Measurements from ENCODE around the gene INCENP.

INCENP gene

DNA sequence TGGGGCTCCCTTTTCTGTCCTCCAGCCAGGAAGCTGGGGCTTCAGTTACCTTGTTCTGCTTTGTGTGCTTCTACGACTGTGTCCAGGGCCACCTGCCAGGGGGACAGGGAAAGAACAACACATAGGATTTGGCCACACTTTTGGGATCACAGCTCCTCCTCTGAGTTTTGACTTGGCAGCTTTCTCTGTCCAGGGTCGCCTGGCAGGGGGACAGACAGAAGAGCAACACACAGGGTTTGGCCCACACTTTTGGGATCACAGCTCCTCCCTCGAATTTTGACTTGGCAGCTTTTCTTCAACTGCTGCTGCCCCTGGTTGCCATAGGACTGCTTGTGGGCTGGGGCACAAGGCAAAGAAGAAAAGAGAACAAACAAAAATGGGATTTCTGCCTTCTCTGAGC lies 19.1 kb downstream of the INCENP start:
- H3K4me3 ChIP-seq (ENCODE audit: low read depth, low read length) = no peak overlapping the region
- TF ChIP-seq, protein P1, sequence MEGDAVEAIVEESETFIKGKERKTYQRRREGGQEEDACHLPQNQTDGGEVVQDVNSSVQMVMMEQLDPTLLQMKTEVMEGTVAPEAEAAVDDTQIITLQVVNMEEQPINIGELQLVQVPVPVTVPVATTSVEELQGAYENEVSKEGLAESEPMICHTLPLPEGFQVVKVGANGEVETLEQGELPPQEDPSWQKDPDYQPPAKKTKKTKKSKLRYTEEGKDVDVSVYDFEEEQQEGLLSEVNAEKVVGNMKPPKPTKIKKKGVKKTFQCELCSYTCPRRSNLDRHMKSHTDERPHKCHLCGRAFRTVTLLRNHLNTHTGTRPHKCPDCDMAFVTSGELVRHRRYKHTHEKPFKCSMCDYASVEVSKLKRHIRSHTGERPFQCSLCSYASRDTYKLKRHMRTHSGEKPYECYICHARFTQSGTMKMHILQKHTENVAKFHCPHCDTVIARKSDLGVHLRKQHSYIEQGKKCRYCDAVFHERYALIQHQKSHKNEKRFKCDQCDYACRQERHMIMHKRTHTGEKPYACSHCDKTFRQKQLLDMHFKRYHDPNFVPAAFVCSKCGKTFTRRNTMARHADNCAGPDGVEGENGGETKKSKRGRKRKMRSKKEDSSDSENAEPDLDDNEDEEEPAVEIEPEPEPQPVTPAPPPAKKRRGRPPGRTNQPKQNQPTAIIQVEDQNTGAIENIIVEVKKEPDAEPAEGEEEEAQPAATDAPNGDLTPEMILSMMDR (IDR thresholded peaks at IDR 0.05; ENCODE audit: insufficient read depth, low read length, missing control alignments) = no peak
- DNase-seq (ENCODE audit: low read depth, low spot score) = no peak
- POLR2A ChIA-PET = no interaction called here
- CTCF ChIA-PET = no interaction called here

DNA sequence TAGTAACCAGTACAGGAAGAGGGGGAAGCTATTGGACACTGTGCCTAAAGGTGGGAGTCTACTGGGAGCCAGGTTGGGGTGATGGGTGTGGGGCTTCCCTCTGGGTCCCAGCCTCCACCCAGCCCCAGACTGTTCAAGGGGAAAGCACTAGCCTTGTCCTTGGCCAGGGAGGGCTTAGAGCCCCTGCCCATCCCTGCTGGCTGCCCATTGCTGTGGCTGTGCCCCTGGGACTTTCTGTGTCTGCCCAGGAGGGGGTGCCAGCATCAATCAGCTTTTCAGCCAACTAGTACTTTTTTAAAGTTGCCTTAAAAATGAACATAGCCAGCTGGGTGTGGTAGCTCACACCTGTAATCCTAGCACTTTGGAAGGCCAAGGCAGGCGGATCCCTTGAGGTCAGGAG lies 19.9 kb downstream of the INCENP start:
- CTCF ChIA-PET = interaction anchor here (0.7 kb wide), 1 partner anchor 11 kb away, joined by 4 read pairs; no protein-coding TSS in a partner anchor
- POLR2A ChIA-PET = no interaction called here
- H3K4me3 ChIP-seq (ENCODE audit: low read depth, low read length) = no peak overlapping the region
- TF ChIP-seq, protein P1 (IDR thresholded peaks at IDR 0.05; ENCODE audit: insufficient read depth, low read length, missing control alignments) = peak; percentile 7
- DNase-seq (ENCODE audit: low read depth, low spot score) = no peak

DNA sequence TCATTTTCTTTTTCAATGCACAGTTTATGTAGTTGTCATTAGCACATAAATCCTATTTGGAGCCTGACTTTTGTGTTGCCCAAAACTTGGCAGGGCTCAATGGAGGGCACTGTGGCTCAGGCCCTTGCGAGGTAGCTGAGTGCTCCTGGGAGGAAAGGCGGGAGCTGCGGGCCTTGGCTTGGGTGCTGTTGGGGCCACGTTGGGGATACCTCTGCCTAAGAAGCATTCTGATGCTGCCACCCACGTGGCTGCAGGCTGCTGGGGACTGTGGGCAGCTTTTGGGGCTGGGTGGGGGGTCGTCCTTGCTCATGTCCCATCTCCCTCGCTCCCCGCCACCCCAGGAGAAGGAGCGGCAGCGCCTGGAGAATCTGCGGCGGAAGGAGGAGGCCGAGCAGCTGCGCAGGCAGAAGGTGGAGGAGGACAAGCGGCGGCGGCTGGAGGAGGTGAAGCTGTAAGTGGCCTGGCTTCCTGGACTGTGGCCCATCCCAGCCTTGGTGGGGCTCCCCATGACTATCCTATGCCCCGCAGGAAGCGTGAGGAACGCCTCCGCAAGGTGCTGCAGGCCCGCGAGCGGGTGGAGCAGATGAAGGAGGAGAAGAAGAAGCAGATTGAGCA lies 20.9 kb downstream of the INCENP start:
- TF ChIP-seq, protein P1 (IDR thresholded peaks at IDR 0.05; ENCODE audit: insufficient read depth, low read length, missing control alignments) = no peak
- no peak overlapping the region for H3K4me3 ChIP-seq (ENCODE audit: low read depth, low read length)
- CTCF ChIA-PET = no interaction called here
- no peak for DNase-seq (ENCODE audit: low read depth, low spot score)
- POLR2A ChIA-PET = no interaction called here

DNA sequence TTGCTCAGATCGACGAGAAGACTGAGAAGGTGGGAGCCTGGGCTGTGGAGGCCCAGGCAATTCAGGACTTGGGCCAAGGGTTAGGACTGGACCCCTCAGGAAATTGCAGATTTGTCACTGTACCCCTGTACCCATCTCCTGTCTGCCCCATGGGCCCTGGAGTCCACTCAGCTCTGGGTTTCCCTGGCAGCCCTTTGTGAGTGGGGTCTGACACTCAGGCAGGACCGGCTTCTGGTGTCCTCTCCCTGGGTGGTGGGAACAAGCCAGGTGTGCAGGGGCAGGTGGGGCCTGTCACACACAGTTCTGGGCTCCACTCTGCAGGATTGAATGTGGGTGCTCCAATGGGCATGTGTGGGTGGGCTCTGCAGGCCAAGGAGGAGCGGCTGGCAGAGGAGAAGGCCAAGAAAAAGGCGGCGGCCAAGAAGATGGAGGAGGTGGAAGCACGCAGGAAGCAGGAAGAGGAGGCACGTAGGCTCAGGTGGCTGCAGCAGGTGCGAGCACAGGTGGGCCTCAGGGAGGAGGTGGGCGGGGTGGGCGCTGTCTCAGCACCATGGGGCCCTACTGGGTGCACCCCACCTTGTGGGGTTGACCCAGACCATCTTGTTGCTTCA lies 21.6 kb downstream of the INCENP start:
- ChIA-PET POLR2A (no interaction called here), CTCF (no interaction called here)
- DNase-seq (ENCODE audit: low read depth, low spot score) = no peak
- TF ChIP-seq, protein P1 (IDR thresholded peaks at IDR 0.05; ENCODE audit: insufficient read depth, low read length, missing control alignments) = no peak
- H3K4me3 ChIP-seq (ENCODE audit: low read depth, low read length) = no peak overlapping the region

DNA sequence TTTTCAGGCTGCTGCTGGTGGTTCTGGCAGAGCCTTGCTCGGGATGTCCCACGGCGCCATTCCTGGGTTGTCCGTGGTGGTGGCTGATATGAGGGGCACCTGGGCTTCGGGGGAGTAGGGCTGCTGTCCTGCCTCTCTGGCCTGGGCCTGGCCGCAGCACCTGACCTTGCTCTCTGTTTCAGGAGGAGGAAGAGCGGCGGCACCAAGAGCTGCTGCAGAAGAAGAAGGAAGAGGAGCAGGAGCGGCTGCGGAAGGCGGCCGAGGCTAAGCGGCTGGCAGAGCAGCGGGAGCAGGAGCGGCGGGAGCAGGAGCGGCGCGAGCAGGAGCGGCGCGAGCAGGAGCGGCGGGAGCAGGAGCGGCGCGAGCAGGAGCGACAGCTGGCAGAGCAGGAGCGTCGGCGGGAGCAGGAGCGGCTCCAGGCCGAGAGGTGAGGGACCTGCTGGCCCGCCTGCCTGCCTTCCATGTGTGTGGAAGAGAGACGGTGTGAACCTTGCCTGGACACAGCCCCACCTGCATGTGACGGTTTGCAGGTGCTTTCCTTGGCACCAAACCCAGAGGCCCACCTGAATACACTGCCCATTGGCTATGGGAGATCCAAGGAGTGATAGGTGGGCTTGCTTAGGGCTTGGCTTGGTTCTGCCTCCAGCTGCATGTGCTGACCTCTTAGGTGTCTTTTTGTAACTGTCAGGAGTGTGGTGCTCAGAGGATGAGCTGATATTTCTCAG lies 22.8 kb downstream of the INCENP start:
- TF ChIP-seq, protein P1 (IDR thresholded peaks at IDR 0.05; ENCODE audit: insufficient read depth, low read length, missing control alignments) = no peak
- POLR2A ChIA-PET = no interaction called here
- no peak for DNase-seq (ENCODE audit: low read depth, low spot score)
- CTCF ChIA-PET = no interaction called here
- H3K4me3 ChIP-seq (ENCODE audit: low read depth, low read length) = no peak overlapping the region

DNA sequence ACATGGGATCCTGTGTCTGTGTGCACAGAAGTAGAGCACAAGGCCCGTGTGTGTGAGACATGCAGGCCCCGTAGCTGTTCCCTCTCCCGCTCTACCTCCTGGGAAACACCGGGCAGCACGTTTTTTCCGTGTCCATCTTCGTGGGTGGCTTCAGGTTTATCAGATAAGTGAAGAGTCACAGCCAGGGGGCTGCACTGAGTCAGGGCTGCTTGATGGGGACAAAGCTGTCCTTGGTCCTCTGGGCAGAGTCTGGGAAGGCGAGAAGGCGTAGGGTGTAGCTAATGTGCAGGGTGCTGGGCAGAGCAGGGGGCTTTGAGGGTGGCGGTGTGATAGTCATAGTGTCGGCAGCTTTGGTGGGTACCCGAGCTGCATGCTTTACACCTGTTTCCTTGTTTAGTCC lies 23.7 kb downstream of the INCENP start:
- H3K4me3 ChIP-seq (ENCODE audit: low read depth, low read length) = no peak overlapping the region
- CTCF ChIA-PET = no interaction called here
- TF ChIP-seq, protein P1 (IDR thresholded peaks at IDR 0.05; ENCODE audit: insufficient read depth, low read length, missing control alignments) = no peak
- POLR2A ChIA-PET = no interaction called here
- no peak for DNase-seq (ENCODE audit: low read depth, low spot score)
